Transverse colon (tissue), 4 donors: ENCODE results near the gene GMEB2.

Experiments
- EP300 ChIP-seq: sonication (generic); formaldehyde crosslinking; IDR thresholded peaks from one replicate; pipeline ENCODE4 v1.6.1; 2017; ENCODE audit warnings: antibody characterized with exemption, low read depth
- POLR2A ChIP-seq: fragments of 450-650 bp; IDR thresholded peaks from one replicate; pipeline ENCODE4 v1.6.1; 2016; ENCODE audit warnings: antibody characterized with exemption, mild to moderate bottlenecking, moderate library complexity
- POLR2AphosphoS5 ChIP-seq, 3 donors: sonication (generic); formaldehyde crosslinking; IDR thresholded peaks; one replicate each; pipeline ENCODE4 v1.6.1; 2016; ENCODE audit warnings: antibody characterized with exemption in 3 of 3
- TF ChIP-seq, protein P1 (sequence below), 5 experiments: fragments of 200-600 bp in 3 of 5; fragments of 450-650 bp in 2 of 5; sonication (generic) in 3 of 5; IDR thresholded peaks; 1 replicate in 2 of 5; 2 replicates in 3 of 5; pipeline ENCODE4 v1.5.1; 2016 to 2017; ENCODE audit warnings: antibody characterized with exemption in 5 of 5, inconsistent platforms in 3 of 5, mild to moderate bottlenecking in 2 of 5, moderate library complexity in 1 of 5

- TF ChIP-seq, protein P1, sequence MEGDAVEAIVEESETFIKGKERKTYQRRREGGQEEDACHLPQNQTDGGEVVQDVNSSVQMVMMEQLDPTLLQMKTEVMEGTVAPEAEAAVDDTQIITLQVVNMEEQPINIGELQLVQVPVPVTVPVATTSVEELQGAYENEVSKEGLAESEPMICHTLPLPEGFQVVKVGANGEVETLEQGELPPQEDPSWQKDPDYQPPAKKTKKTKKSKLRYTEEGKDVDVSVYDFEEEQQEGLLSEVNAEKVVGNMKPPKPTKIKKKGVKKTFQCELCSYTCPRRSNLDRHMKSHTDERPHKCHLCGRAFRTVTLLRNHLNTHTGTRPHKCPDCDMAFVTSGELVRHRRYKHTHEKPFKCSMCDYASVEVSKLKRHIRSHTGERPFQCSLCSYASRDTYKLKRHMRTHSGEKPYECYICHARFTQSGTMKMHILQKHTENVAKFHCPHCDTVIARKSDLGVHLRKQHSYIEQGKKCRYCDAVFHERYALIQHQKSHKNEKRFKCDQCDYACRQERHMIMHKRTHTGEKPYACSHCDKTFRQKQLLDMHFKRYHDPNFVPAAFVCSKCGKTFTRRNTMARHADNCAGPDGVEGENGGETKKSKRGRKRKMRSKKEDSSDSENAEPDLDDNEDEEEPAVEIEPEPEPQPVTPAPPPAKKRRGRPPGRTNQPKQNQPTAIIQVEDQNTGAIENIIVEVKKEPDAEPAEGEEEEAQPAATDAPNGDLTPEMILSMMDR (IDR thresholded peaks at IDR 0.05), result no peak
- TF ChIP-seq POLR2AphosphoS5 (IDR thresholded peaks at IDR 0.05) (no peak), EP300 (no peak), POLR2A (no peak)
Observed at GRCh38 chr20:63548542-63548941, 78.4 kb downstream of the GMEB2 start.
